NCI-H187 (cell line): Measurements from ENCODE around the gene VWA3B.
"Not testable (repeated sequence)": the region's sequence is repeated elsewhere in the genome, so short reads cannot be mapped to it uniquely, and the experiment has no call there.

ENCODE experiments used
- DNase-seq, 2 experiments: peaks; one replicate each; lab custom pipeline; 2025; lab: John Stamatoyannopoulos, UW

VWA3B gene

DNA sequence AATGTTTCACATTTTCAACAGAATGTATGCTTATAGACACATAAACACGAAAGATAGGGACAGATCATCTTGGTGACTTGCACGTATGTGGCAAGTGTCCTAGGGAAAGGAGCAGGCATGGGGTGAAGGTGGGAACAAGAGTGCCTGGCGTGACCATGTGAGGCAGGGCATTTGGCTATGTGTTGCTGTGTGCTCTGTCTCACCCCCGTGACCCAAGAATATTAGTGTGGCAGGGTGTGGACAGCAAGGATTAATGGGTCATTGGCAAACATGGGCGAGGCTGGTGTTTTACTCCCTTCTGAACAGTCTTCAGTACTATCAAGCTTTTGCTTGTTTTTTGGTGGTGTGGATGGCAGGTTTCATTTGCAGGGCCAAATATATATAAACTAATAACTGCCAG lies 1.3 kb upstream of the VWA3B start:
- DNase-seq = no peak

DNA sequence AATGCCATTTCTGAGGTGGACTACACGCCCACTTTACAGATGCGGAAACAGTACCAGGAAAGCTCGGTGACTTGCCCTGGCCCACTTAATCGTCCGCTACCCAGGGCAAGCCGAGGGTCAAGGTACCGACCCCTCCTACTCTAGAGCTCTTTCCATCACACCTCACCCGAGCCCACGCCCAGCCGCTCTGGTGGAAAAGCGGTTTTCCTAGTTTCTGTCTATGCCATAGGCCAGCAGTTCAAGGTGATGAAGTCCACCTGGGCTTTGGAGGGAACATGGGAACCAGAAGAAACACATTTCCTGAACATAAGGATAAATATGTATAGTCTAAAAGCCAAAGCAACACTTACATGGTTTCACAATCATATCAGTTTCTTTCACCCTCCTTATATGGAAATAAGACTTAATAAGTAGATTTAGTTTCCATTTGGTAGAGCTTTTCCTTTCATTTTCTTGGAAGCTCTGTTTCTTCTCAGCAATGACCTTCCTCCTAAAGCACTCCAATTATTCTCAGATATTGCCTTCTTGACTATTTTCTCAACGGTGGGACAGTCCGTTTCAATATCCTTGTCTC lies 567 bp downstream of the VWA3B start:
- DNase-seq = no peak

DNA sequence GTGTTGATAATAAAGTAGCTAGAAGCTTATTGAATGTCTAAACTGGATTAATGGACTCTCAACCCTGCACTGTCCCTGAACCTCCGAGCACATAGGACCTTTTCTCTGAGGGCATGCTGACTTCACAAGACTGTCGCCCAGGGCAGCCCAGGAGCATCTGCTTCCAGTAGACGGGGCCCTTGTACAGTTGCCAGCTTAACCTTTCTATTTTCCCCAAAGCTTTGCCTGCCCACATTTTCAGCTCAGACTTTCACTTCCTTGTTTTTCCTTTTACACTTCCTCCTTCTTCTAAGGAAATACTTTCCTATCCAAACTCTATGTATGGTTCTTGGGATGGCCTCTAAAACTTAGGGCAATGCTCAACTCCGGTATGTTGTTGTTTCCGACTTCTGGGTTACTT lies 1.3 kb downstream of the VWA3B start:
- no peak for DNase-seq

DNA sequence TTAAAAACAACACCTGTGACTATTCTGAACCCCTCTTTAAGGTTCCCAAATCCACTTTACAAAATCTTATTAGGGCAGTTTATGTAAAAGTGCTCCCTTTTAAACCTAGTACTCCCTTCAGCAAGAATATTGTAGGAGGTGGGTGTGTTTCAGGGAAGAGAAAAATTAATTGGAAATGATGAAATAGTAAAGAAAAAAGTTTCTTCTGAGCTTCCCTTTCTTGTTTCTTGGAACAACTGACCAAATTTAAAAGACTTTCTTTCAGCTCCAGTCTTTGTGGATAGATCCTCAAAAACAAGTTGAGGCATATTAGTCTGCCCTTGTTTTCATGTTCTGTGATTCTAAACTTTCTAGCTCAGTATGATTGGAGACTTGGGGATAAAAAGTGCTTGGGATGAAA lies 3.0 kb downstream of the VWA3B start:
- no peak for DNase-seq

DNA sequence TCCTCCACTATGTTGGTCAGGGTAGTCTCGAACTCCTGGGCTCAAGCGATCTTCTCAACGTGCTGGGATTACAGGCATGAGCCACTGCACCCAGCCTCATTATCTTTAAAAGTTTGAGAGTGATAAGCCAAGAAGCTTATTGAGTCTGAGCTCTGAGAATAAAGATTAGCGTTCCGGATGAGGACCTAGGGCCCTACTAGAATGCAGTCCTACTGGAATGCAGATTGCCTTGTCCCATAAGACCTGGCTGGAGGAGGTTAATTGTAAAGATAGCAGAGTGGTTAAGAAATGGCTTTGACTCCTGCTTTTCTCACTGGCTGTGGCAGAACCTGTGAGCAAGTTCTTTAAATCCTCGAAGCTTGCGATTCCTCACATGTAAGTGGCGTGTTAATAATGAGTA lies 4.0 kb downstream of the VWA3B start:
- no peak for DNase-seq

DNA sequence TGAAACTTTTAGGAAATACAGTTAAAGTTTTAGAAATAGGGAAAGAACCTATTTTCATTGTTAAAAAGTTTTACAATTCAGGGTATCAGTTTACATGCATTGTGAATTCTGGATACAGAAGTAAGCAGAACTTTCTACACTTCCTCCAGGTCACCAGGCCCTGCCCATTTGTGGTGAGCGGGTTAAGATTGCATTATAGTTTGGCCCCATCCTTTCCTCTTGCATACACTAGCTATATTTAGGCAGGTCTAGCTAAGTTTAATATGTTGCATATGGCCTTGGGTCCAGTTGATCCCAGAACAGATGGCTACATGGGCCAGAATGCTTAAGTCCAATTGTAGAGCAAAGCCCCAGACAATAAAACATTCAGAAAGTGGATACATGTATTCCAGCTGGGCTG lies 4.8 kb downstream of the VWA3B start:
- DNase-seq = no peak

DNA sequence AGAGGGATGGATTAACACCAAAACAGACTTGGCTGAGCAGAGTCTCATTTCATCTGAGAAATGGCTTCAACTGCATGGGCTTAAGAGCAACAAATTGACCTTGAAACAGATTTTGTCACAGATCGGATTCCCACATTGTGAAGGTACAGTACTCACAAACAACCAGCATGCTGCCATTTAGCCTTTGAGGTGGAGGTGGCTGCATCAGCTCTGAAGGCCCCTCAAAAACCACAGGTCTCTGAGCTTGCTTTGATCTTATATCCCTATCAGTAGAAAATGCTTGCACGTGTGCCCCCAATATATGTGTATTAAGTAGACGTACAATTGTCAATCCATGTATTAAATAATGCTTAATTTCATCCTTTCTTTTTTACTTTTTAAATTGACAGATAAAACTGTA lies 6.2 kb downstream of the VWA3B start:
- no peak for DNase-seq

DNA sequence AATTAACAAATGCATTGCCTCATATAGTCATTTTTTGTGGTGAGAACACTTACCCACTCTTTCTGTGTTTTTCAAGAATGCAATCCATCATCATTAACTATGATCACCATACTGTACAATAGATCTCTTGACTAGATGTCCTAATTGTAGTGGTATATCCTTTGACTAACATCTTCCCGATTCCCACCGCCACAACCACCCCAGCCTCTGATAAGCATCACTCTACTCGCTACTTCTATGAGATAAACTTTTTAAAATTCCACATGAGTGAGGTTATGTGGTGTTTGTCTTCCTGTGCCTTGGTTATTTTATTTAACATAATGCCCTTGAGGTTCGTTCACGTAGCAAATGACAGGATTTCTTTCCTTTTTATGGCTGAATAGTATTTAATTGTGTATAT lies 6.6 kb downstream of the VWA3B start:
- DNase-seq = no peak

DNA sequence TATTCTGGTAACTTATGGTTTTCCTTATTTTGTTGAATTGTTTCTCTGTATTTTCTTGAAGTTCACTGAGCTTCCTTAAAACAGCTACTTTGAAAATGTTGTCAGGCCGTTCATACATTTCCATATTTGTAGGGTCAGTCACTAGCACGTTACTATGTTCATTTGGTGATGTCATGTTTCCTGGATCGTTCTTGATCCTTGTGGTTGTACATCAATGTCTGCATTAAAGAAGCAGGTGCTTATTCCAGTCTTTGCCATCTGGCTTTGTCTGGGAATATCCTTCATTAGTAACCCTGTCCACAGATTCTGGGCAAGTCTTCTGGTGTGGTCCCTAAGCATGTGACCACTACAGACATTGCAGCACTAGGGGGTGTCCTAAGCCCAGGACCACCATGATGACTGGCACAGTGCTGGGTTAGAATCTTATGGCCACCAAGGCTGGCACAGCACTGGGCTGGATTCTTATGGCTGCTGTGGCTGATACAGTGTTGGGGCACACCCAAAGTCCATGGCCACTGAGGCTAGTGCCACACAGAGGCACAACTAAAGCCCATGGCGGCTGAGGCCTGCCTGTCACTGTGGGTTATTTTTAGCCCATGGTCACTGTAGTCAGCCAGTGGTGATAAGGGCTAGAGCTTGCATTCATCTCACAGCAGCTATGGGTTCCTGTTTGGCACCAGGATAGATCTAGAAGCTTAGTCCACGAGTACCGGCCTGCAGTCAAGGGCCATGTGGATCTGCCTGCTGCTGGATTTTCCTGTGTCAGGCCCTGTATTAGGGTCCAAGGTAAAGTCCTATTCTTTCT lies 13.2 kb downstream of the VWA3B start:
- no peak for DNase-seq

DNA sequence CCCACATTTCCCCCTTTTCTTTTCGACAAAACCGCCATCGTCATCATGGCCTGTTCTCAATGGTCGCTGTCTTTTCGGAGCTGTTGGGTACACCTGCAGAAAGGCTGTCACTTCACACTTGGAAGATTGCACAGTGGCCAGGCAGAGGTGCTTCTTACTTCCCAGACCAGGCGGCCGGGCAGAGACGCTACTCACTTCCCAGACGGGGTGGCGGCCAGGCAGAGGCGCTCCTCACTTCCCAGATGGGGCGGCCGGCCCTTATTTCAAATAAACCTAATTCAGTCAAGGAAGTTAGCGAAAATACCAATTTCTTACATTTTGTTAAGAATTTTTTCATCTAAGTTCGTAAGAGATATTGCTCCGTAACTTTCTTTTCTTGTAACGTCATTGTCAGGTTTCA lies 15.3 kb downstream of the VWA3B start:
- not testable (repeated sequence) for DNase-seq

DNA sequence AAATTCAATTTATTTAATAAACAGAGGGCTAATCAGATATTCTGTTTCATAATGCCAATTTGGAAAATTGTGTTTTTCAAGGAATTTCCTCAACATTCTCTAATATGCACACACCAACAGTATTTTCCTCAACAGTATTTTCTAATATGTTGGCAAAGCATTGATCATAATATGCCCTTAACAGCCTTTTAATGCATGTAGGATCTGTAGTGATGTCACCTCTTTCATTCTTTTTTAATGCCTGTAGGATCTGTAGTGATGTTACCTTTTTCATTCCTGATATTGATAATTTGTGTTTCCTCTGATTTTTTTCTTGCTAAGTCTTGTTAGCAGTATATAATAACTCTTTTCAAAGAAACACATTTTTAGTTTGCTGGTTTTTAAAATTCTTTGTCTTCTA lies 15.9 kb downstream of the VWA3B start:
- DNase-seq = no peak

DNA sequence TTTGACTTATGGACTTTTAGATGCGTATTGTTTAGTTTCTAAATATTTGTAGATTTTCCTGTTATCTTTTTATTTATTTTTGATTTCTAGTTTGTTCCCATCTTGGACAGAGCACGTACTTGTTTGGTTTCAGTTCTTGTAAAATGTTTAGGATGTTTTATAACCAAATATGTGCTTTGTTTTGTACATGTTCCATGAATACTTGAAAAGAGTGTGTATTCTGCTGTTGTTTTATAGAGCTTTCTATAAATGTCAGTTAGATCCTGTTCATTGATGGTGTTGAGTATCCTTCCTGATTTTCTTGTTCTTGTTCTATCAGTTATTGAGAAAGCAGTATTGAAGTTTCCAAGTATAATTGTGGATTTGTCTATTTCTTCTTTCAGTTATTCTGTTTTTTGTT lies 21.1 kb downstream of the VWA3B start:
- DNase-seq = no peak

DNA sequence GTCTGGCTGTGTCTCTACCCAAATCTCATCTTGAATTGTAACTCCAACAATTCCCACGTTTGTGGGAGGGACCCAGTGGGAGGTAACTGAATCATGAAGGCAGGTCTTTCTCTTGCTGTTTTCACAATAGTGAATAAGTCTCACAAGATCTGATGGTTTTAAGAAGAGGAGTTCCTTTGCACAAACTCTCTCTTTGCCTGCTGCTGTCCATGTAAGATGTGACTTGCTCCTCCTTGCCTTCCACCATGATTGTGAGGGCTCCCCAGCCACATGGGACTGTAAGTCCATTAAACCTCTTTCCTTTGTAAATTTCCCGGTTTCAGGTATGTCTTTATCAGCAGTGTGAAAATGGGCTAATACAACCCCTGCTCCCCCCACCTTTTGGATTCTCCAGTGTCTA lies 23.8 kb downstream of the VWA3B start:
- DNase-seq = no peak

DNA sequence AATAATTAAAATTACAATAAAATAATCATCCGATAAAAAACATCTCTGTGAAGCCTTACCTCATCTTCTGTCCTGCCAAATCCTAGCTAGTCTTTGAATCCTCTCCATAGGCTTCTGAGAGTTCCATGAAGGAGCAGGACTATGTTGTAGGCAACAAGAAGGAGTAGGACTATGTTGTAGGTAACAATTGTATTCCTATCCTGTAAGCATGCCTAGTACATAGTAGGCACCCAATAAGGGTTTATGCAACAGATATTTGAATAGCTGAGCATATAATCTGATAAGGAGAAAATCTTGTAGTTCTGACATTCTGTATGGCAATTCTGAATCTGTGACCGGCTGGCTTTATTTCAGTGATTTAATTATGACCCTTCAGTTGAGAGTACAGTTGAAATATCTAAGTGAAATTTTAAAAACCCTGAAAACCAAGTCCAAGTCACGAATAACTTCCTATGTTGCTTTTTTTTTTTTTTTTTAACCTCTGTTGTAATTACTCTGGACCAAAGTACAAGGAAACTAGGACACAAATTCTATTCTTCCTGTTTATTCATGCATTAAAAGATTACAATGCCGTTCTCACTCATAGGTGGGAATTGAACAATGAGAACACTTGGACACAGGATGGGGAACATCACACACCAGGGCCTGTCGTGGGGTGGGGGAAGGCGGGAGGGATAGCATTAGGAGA lies 27.8 kb downstream of the VWA3B start:
- no peak for DNase-seq

DNA sequence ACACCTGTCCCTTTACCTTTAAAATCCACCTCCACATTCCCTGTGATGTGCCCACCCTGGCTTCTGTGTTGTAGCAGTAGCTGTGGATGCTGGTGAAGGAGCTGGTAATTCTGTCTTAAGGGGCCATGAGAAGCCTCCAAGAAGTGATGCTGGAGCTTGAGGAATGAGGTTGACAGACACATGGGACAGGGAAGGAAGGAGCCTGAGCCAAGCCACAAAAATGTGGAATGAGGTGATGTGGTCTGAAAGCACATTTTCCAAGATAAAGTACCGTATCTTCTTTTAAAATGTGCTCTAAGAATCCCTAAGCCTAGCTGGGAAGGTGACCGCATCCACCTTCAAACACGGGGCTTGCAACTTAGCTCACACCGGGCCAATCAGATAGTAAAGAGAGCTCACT lies 31.2 kb downstream of the VWA3B start:
- DNase-seq = no peak

DNA sequence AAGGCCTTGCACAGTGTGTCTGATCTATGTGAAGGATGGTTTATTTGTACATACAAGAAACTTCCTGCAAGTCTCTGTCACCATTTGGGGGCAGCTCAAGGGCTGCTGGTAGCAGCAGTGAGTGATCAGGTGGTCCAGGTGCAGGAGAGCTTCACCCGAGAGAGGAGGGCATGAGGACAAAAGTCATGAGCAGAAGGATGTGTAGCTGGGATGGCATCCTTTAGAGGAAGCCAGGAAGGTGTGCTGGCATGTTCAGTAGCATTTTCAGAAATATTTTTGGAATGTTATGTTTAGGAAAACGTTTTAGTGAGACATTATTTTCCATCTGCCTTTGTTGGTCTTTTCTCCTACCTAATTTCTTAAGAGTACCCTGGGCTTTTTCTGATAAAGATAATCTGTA lies 31.9 kb downstream of the VWA3B start:
- no peak for DNase-seq

DNA sequence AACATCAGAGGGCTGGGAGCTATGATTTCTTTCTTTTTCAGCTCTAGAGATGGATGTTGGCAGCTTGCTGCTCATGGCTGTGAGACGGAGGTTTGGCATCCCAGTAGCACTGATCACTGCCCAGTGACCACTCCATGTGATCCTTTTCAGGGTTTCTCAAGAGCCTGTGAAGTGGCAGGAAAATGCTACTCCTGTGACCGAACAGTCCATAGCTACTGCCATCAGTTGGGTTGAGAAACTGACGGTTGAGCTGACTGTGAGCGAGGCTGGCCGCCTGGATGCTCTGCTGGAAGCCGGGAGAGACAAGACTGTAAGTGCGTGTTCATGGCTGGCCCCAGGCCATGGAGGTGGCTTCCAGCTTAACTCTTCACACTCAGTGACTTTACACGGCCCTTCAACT lies 34.2 kb downstream of the VWA3B start:
- DNase-seq = no peak

DNA sequence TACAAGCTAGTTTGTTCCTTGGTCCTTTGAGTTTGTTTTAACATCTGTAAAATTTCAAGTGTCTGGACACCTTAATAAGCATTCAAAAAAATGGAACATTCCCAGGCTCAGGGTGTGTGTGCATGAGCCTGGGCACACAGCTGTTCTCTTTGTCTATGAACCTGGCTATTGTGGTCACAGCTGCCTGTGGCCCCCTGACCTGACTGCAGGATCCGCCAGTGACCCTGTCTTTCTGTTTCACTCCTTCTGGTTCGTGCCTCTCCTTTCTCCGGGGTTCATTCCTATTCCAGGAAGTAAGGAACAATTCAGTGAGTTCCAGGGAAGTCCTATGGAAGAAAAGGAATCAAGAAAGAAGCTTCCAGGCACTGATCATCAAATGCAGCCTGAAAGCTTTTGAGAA lies 35.6 kb downstream of the VWA3B start:
- no peak for DNase-seq

DNA sequence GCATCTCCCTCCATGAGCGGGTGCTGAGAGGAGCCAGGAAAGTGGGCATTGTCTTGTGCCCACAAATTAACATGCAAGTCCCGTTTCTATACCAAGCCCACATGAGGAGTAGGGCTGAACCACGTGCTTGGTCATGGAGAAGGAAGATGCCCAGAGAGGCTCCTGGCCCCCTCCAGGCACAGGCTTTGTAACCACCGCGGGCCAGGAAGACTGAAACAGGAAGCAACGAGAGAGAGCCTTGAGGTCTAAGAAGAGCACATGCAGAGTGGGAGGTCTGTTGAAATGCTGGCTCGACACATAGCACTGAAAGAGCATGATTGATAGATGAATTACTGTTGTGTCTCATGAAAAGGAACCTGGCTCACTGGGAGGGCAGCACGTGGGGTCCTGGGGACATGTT lies 36.3 kb downstream of the VWA3B start:
- DNase-seq = no peak

DNA sequence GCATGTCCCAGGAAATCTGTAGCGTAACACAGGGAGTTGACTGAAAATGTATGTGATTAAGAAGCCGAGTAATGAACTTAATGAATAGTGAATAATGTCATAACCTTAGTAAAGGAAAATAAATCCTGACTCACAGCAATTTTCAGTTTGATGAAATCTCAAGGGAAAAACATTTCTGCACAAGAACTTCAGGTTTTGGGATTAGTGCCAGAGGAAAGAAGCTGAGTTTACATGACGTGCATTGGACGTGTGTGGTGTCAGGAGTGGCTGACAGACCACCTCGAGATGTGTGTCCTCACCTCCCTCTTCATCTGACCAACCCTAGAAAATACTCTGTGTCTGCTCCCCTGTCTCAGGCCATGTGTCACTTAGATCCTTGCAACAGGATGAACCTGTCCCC lies 39.1 kb downstream of the VWA3B start:
- no peak for DNase-seq

DNA sequence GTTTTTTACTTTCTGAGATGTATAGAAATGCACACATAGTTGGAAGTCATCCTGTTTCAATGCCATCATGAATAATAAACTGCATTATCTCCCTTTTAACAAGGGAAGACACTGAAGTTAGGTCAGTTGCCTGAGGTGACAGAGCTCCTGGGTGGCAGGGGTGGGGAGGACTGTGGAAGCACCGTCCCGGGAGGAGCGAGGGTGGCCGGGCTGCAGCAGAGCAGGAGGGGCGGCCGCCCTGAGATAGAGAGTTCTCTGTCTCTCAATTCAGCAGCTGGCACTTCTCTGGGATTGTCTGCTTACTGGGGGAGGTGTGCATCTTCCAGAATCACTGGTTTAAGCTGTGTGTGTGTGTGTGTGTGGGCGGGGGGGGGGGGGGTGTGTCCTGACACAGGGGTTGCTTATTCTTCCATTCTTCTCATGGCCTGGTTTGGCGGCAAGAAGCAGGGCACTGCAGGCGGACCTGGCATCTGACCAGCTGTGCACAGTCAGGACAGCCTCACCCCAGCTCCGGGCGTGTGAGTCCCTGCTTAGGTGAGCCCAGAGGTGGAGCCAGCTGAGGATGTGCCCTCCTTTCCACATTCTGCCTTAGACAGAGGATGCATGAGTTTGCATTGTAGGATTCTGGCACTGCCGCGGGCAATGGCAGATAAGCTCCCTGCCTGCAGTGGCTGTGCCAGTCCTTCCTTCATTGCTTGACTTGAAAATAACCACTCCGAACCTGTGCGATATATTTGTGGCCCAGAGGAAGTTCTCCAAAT lies 40.4 kb downstream of the VWA3B start:
- no peak for DNase-seq

DNA sequence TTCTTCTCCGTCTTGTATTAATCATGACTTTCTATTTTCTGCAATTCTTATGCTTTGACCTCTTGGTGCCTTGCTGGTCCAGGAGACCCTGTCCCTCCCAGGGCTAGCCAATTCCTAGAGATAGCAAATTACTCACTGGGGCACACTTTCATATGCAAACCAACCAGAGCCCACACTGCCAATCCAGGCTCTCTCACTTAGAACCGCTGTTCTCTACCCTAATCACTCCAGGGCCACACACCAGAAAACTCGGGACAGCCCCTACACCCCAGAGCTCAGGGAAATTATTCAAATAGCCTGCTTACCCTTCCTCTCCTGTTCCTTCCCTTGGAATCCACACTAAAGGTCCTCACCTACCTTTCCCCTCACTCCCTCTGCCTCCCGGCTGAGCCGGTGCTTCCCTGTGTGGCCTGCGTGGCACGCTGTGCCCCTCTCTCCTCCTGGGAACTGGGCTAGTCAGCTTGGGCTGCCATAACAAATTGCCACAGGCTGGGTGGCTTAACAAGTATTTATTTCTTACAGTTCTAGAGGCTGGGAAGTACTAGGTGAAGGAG lies 41.7 kb downstream of the VWA3B start:
- DNase-seq = no peak
